ENCODE measurements around the gene GCHFR.
A peak's percentile ranks its signal among the peaks of the same experiment; 100 is the strongest.

Gene GCHFR

GRCh38 chr15:40803688-40804087 is 39.8 kb downstream of the GCHFR start:
- TF ChIP-seq FOXP2 (optimal IDR thresholded peaks at IDR 0.05; ENCODE audit: control extremely low read depth, extremely low read length, insufficient read depth) (no peak), EZH2 (IDR thresholded peaks at IDR 0.05) (no peak), POLR2AphosphoS5 (IDR thresholded peaks at IDR 0.05; ENCODE audit: borderline replicate concordance, low read depth, low read length) (no peak)
- no peak overlapping the region for H3K4me3 ChIP-seq
- no peak overlapping the region for H3K27ac ChIP-seq
- H3K36me3 ChIP-seq (ENCODE audit: insufficient read depth, low read length), result no peaks in the 10 kb centered on the region
- DNase-seq (ENCODE audit: low read depth, low spot score), result no peak
- H3K9ac ChIP-seq (ENCODE audit: insufficient read length), result no peak overlapping the region
- no peaks in the 10 kb centered on the region for H3K9me3 ChIP-seq (ENCODE audit: low read depth, low read length)

DNA sequence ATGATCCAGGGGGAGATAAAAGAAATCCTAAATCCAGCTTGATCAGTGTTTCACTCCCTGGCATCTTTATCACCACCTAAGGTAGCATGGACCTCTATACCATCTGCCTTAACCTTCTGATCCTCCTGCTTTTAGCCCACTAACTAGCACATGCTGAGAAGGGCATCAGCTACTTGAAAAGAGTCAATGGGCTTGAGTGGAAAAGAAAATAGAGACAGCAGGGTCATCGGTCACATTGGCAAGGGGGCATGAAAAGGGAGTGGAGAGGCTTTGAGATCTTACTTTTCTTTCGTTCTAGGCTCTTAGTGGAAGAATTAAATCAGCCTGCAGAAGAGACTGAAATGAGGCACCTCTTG is 42.8 kb downstream of the GCHFR start:
- H3K9me3 ChIP-seq (ENCODE audit: low read depth, low read length), result no peaks in the 10 kb centered on the region
- no peaks in the 10 kb centered on the region for H3K36me3 ChIP-seq (ENCODE audit: insufficient read depth, low read length)
- no peak for TF ChIP-seq EZH2 (IDR thresholded peaks at IDR 0.05)
- TF ChIP-seq POLR2AphosphoS5 (IDR thresholded peaks at IDR 0.05; ENCODE audit: borderline replicate concordance, low read depth, low read length), result no peak
- peak overlapping the region; percentile 99 for H3K4me3 ChIP-seq
- H3K27ac ChIP-seq, result peak overlapping the region; percentile 69; the same call in 1 of the 2 replicates
- peak overlapping the region; percentile 88 for H3K9ac ChIP-seq (ENCODE audit: insufficient read length)
- DNase-seq (ENCODE audit: low read depth, low spot score), result no peak

DNA sequence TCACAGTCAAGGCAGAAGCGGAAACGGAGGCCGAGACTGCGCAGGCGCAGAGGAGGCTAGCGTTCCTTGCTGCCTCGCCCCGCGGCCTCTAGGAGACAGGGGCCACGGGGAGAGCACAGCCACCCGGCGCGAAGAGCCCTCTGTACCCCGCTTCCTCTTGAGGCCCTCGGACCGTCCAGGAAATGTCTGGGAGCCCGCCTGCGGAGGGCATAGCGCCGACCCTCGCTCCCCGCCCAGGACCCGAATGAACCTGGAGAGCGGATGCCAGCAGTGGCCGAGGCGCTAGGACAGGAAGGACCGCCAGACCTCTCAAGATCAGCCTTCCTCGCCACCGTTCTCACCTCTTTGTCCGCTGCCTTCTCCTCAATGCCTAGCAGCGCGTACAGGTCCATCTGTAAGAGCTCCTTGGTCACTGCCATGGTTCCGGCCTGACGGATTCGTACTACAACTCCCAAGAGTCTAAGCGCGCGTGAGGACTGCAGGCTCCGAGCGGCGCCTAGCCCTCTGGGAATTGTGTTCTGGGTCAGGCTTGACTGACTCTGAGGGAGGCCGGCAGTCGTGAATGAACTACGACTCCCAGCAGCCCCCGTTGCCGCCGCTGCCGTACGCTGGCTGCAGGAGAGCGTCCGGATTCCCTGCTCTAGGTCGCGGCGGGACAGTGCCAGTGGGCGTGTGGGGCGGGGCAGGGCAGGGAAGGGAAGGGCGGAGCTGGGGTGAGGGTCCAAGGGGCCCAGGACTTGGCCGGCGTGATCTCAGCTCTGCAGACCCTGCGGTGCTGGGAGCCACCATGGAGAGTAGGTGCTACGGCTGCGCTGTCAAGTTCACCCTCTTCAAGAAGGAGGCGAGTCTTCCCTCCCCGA is 43.4 kb downstream of the GCHFR start, which contains the start of the genes DNAJC17 and ZFYVE19:
Gene DNAJC17 (minus strand): TSS at position 446 of the 860 bp plus-strand sequence. CDS start 27 bp downstream, at position 419.
Gene ZFYVE19 (plus strand): TSS at position 62 of the 860 bp plus-strand sequence. CDS start 501 bp downstream, at position 563.
- Histone ChIP-seq H3K36me3 (ENCODE audit: insufficient read depth, low read length) (no peaks in the 10 kb centered on the region), H3K27ac (peak within 1 kb of the TSS; percentile 72; the same call in 1 of the 2 replicates), H3K4me3 (peak within 1 kb of the TSS; percentile 99), H3K9ac (ENCODE audit: insufficient read length) (peak within 1 kb of the TSS; percentile 88), H3K9me3 (ENCODE audit: low read depth, low read length) (no peaks in the 10 kb centered on the region)
- DNase-seq (ENCODE audit: low read depth, low spot score), result peak; percentile 94
- TF ChIP-seq POLR2AphosphoS5 (IDR thresholded peaks at IDR 0.05; ENCODE audit: borderline replicate concordance, low read depth, low read length), result peak; percentile 78
- TF ChIP-seq FOXP2 (optimal IDR thresholded peaks at IDR 0.05; ENCODE audit: control extremely low read depth, extremely low read length, insufficient read depth), result no peak
- no peak for TF ChIP-seq EZH2 (IDR thresholded peaks at IDR 0.05)

DNA sequence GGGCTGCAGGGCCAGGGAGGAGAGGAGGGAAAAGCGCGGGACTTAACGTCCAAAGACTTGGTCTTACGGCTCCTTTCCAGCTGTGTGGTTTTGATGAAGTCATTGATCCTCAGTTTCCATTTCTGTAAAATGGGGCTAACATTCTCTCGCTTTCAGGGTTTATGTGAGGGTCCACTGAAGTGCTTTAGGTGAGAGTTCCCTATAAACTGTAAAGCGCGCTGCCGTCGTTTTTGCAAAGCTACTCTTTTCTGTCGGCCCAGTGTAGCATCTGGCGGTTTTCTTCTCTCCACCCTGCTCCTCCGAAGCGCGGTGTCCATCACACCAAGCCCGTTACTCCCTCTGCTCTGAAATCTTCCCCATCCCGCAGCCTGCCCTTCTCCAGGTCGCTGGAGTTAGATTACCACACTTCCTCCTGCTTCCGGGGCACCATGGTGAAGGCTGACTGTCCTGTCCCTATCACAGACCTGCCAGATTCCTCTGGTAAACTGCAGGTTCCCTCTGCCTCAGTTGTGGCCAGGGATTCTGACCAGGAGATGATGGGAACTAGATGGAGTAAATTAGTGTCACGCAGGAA is 44.1 kb downstream of the GCHFR start:
- Histone ChIP-seq H3K36me3 (ENCODE audit: insufficient read depth, low read length) (no peaks in the 10 kb centered on the region), H3K9ac (ENCODE audit: insufficient read length) (peak overlapping the region; percentile 48), H3K4me3 (peak overlapping the region; percentile 99), H3K9me3 (ENCODE audit: low read depth, low read length) (no peaks in the 10 kb centered on the region), H3K27ac (no peak overlapping the region)
- no peak for TF ChIP-seq POLR2AphosphoS5 (IDR thresholded peaks at IDR 0.05; ENCODE audit: borderline replicate concordance, low read depth, low read length)
- TF ChIP-seq FOXP2 (optimal IDR thresholded peaks at IDR 0.05; ENCODE audit: control extremely low read depth, extremely low read length, insufficient read depth), result no peak
- TF ChIP-seq EZH2 (IDR thresholded peaks at IDR 0.05), result no peak
- no peak for DNase-seq (ENCODE audit: low read depth, low spot score)

DNA sequence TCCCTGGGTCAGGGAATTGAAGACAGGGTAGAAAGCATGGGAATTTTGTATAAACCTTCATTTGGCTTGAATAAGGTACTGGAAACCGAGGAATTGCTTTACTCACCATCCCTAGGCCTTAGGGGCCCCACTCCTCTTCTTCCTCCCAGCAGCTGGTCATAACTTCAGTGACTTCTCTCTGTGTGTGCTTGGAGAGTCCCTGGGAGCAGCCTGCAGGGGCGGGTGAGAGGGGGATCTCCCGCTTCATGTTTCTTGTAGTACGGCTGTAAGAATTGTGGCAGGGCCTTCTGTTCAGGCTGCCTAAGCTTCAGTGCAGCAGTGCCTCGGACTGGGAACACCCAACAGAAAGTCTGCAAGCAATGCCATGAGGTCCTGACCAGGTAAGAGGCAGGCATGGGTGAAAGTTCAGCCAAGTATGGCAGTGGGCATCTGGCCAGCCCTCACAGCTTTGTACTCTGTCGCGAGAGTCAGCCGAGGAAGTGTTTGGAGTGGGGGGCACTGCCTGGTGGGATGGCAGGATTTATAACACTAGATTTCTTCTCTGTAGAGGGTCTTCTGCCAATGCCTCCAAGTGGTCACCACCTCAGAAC is 45.1 kb downstream of the GCHFR start:
- Histone ChIP-seq H3K27ac (no peak overlapping the region), H3K9me3 (ENCODE audit: low read depth, low read length) (no peaks in the 10 kb centered on the region), H3K4me3 (no peak overlapping the region), H3K9ac (ENCODE audit: insufficient read length) (no peak overlapping the region), H3K36me3 (ENCODE audit: insufficient read depth, low read length) (no peaks in the 10 kb centered on the region; the same call in 1 of the 2 replicates)
- DNase-seq (ENCODE audit: low read depth, low spot score), result no peak
- TF ChIP-seq FOXP2 (optimal IDR thresholded peaks at IDR 0.05; ENCODE audit: control extremely low read depth, extremely low read length, insufficient read depth) (no peak), POLR2AphosphoS5 (IDR thresholded peaks at IDR 0.05; ENCODE audit: borderline replicate concordance, low read depth, low read length) (no peak), EZH2 (IDR thresholded peaks at IDR 0.05) (no peak)

DNA sequence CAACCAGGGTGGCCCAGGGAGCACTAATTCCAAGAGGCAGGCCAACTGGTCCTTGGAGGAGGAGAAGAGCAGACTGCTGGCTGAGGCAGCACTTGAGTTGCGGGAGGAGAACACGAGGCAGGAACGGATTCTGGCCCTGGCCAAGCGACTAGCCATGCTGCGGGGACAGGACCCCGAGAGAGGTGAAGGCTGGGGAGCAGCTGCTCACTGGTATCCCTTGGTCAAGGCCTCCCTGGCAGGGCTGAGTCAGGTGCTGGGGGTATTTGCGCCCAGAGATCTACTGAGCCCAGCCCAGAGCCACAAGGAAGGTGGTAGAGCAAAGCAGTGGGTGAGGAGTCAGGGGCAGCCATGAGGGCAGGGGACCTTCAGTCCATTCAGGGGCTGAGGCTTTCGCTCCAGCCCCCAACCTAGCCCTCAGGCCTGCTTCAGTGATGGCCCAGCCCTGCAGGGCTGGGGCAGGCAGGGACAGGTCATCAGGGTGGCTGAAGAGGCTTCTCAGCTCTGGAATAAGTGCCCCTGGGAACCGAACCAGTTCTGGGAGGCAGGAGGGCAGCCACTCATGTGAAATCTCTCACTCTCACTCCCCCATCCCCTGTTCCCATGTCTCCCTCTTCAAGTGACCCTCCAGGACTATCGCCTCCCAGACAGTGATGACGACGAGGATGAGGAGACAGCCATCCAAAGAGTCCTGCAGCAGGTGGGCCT is 49.0 kb downstream of the GCHFR start:
- TF ChIP-seq EZH2 (IDR thresholded peaks at IDR 0.05) (no peak), POLR2AphosphoS5 (IDR thresholded peaks at IDR 0.05; ENCODE audit: borderline replicate concordance, low read depth, low read length) (no peak), FOXP2 (optimal IDR thresholded peaks at IDR 0.05; ENCODE audit: control extremely low read depth, extremely low read length, insufficient read depth) (no peak)
- Histone ChIP-seq H3K9me3 (ENCODE audit: low read depth, low read length) (no peaks in the 10 kb centered on the region), H3K4me3 (no peak overlapping the region), H3K27ac (no peak overlapping the region), H3K9ac (ENCODE audit: insufficient read length) (no peak overlapping the region), H3K36me3 (ENCODE audit: insufficient read depth, low read length) (no peaks in the 10 kb centered on the region; the same call in 1 of the 2 replicates)
- DNase-seq (ENCODE audit: low read depth, low spot score), result no peak

- Histone ChIP-seq H3K36me3 (ENCODE audit: insufficient read depth, low read length) (no peaks in the 10 kb centered on the region; the same call in 1 of the 2 replicates), H3K4me3 (no peak overlapping the region), H3K9me3 (ENCODE audit: low read depth, low read length) (no peaks in the 10 kb centered on the region), H3K9ac (ENCODE audit: insufficient read length) (no peak overlapping the region), H3K27ac (no peak overlapping the region)
- TF ChIP-seq FOXP2 (optimal IDR thresholded peaks at IDR 0.05; ENCODE audit: control extremely low read depth, extremely low read length, insufficient read depth) (no peak), EZH2 (IDR thresholded peaks at IDR 0.05) (no peak), POLR2AphosphoS5 (IDR thresholded peaks at IDR 0.05; ENCODE audit: borderline replicate concordance, low read depth, low read length) (no peak)
- no peak for DNase-seq (ENCODE audit: low read depth, low spot score)
Measured at GRCh38 chr15:40815042-40815698, 51.3 kb downstream of the GCHFR start.

Data from SK-N-MC (cell line).